Body of pancreas (tissue), 4 donors: ENCODE results near the gene NLRP3. TPM values are rescaled to one million over a fixed set of nuclear protein-coding genes. Genes with fewer than 3 reads are reported as not detected.
"Not testable (repeated sequence)": the region's sequence is repeated elsewhere in the genome, so short reads cannot be mapped to it uniquely, and the experiment has no call there.

ENCODE experiments used
- ATAC-seq: fragments of 150-250 bp; one replicate; pipeline ENCODE4 v1.9.1; 2016
- DNase-seq, 4 donors: peaks; one replicate each; pipeline ENCODE4 v3.0.0-alpha.2; 2019
- H3K27ac ChIP-seq, 4 donors: fragments of 200-600 bp; sonication (generic); 1 replicate in 3 of 4; 2 replicates in 1 of 4; pipeline versions ENCODE4 v1.5.1 to v1.6.1; 2016 to 2019; ENCODE audit warnings: mild to moderate bottlenecking in 1 of 4, mixed read lengths in 1 of 4, moderate library complexity in 1 of 4
- H3K27me3 ChIP-seq, 2 donors: fragments of 200-600 bp; sonication (generic); one replicate each; pipeline ENCODE4 v1.6.0; 2016; ENCODE audit warnings: mild to moderate bottlenecking in 1 of 2
- H3K36me3 ChIP-seq, 2 donors: fragments of 200-600 bp; sonication (generic); replicated peaks in 1 of 2; 2 replicates each; pipeline ENCODE4 v1.5.1; 2016; ENCODE audit warnings: low read depth in 2 of 2; ENCODE audit not compliant: insufficient read depth in 1 of 2
- H3K4me1 ChIP-seq: fragments of 200-600 bp; sonication (generic); one replicate; pipeline ENCODE4 v1.6.0; 2016
- H3K4me3 ChIP-seq, 2 donors: fragments of 200-600 bp; sonication (generic); 1 replicate in 1 of 2; 2 replicates in 1 of 2; pipeline ENCODE4 v1.5.1; 2016 to 2019
- H3K9me3 ChIP-seq, 3 donors: fragments of 200-600 bp; sonication (generic); 1 replicate in 2 of 3; 2 replicates in 1 of 3; pipeline ENCODE4 v1.5.1; 2016
- CTCF ChIP-seq, 7 experiments: fragments of 450-650 bp in 4 of 7; fragments of 200-600 bp in 3 of 7; sonication (generic) in 3 of 7; IDR thresholded peaks; one replicate each; pipeline ENCODE4 v1.5.1; 2016 to 2019; ENCODE audit warnings: antibody characterized with exemption in 7 of 7
- POLR2A ChIP-seq, 3 donors: fragments of 450-650 bp; IDR thresholded peaks; one replicate each; pipeline ENCODE4 v1.6.1; 2016; ENCODE audit warnings: antibody characterized with exemption in 3 of 3, mild to moderate bottlenecking in 2 of 3
- whole genome bisulfite sequencing, 2 donors: methylation state at CpG; one replicate each; pipeline ENCODE4 v1.1.5; 2017; 5-methylcytosine and 5-hydroxymethylcytosine counted together
- intact Hi-C: fragments of 100-400 bp; cut with DNase I; formaldehyde crosslinking; loops from one replicate; pipeline ENCODE4 v1.15.1; 2023
- total RNA-seq, 2 donors: library from RNA; depleted of rRNA; stranded (reverse); fragments of >200 nt; gene quantifications; one replicate each; pipeline ENCODE4 v1.1.0, GENCODE V29; 2016

Gene NLRP3
- total RNA-seq, 2 donors from 2014 or later = 0.26 to 1.6 TPM

GRCh38 chr1:247465796-247466195, 49.8 kb downstream of the NLRP3 start:
- no peak overlapping the region for H3K27ac ChIP-seq
- H3K9me3 ChIP-seq = no peaks in the 10 kb centered on the region
- H3K27me3 ChIP-seq = no peaks in the 10 kb centered on the region
- no peaks in the 10 kb centered on the region for H3K4me1 ChIP-seq
- DNase-seq = no peak
- TF ChIP-seq POLR2A (IDR thresholded peaks at IDR 0.05) (no peak), CTCF (IDR thresholded peaks at IDR 0.05) (no peak)
- H3K4me3 ChIP-seq = no peak overlapping the region
- no peak for ATAC-seq
- intact Hi-C loops = no loop called here
- 49 to 55% methylated on average over 6 of the region's 6 CpGs for WGBS, 2 donors
- H3K36me3 ChIP-seq = no peaks in the 10 kb centered on the region

- 41 to 46% methylated on average over 2 of the region's 2 CpGs for WGBS, 2 donors
- Histone ChIP-seq H3K4me3 (no peak overlapping the region), H3K36me3 (no peaks in the 10 kb centered on the region), H3K27ac (no peak overlapping the region), H3K27me3 (no peaks in the 10 kb centered on the region), H3K4me1 (no peaks in the 10 kb centered on the region), H3K9me3 (no peaks in the 10 kb centered on the region)
- TF ChIP-seq CTCF (IDR thresholded peaks at IDR 0.05) (no peak), POLR2A (IDR thresholded peaks at IDR 0.05) (no peak)
- ATAC-seq (no peak), DNase-seq (no peak)
- intact Hi-C loops = no loop called here
Measured at GRCh38 chr1:247467129-247467528, 51.2 kb downstream of the NLRP3 start.

GRCh38 chr1:247468481-247469140, 52.6 kb downstream of the NLRP3 start:
- no peak overlapping the region for H3K27ac ChIP-seq
- H3K4me1 ChIP-seq = no peaks in the 10 kb centered on the region
- intact Hi-C loops = no loop called here
- no peak overlapping the region for H3K4me3 ChIP-seq
- H3K36me3 ChIP-seq = no peaks in the 10 kb centered on the region
- no peaks in the 10 kb centered on the region for H3K27me3 ChIP-seq
- no peak for ATAC-seq
- DNase-seq = no peak
- TF ChIP-seq POLR2A (IDR thresholded peaks at IDR 0.05) (no peak), CTCF (IDR thresholded peaks at IDR 0.05) (no peak)
- no peaks in the 10 kb centered on the region for H3K9me3 ChIP-seq
- 72 to 75% methylated on average over 5 of the region's 5 CpGs for WGBS, 2 donors

GRCh38 chr1:247469141-247469535, 53.2 kb downstream of the NLRP3 start:
- TF ChIP-seq CTCF (IDR thresholded peaks at IDR 0.05) = no peak
- TF ChIP-seq POLR2A (IDR thresholded peaks at IDR 0.05) = no peak
- Histone ChIP-seq H3K27ac (no peak overlapping the region), H3K36me3 (no peaks in the 10 kb centered on the region), H3K4me1 (no peaks in the 10 kb centered on the region), H3K9me3 (no peaks in the 10 kb centered on the region), H3K4me3 (no peak overlapping the region), H3K27me3 (no peaks in the 10 kb centered on the region)
- intact Hi-C loops = no loop called here
- ATAC-seq = no peak
- DNase-seq = no peak
- WGBS, 2 donors = 80 to 85% methylated on average over 5 of the region's 5 CpGs

- ATAC-seq, H3K27ac ChIP-seq, intact Hi-C loops: not testable (repeated sequence)
Measured at GRCh38 chr1:247470942-247471429, 55.0 kb downstream of the NLRP3 start.

More at GRCh38 chr1:247470942-247471429, 55.0 kb downstream of the NLRP3 start:
- DNase-seq, H3K4me3 ChIP-seq, H3K36me3 ChIP-seq, H3K9me3 ChIP-seq, H3K4me1 ChIP-seq, H3K27me3 ChIP-seq: not testable (repeated sequence)
- 65 to 72% methylated on average over 13 to 16 of the region's 16 CpGs for WGBS, 2 donors
